ENCODE results near the gene CDH2. TPM values are rescaled to one million over a fixed set of nuclear protein-coding genes. Genes with fewer than 3 reads are reported as not detected.

Gene CDH2
- total RNA-seq, 1 donor from 2014 or later, result 0.05 TPM

- intact Hi-C loops (cut with micrococcal nuclease), result no loop called here
These were observed 131.6 kb downstream of the CDH2 start for GRCh38 chr18:28045176-28045810.

- intact Hi-C loops (cut with micrococcal nuclease), result no loop called here
These were observed 132.9 kb downstream of the CDH2 start for GRCh38 chr18:28044036-28044435.

- intact Hi-C loops (cut with micrococcal nuclease), result no loop called here
These were observed 133.3 kb downstream of the CDH2 start for GRCh38 chr18:28043631-28044030.

GRCh38 chr18:28041366-28041765 is 135.6 kb downstream of the CDH2 start:
- intact Hi-C loops (cut with micrococcal nuclease), result no loop called here

- intact Hi-C loops (cut with micrococcal nuclease), result no loop called here
These were observed 136.2 kb downstream of the CDH2 start for GRCh38 chr18:28040716-28041115.

- intact Hi-C loops (cut with micrococcal nuclease), result no loop called here
These were observed 136.7 kb downstream of the CDH2 start for GRCh38 chr18:28040211-28040610.

- intact Hi-C loops (cut with micrococcal nuclease), result no loop called here
These were observed 137.2 kb downstream of the CDH2 start for GRCh38 chr18:28039691-28040090.

- intact Hi-C loops (cut with micrococcal nuclease), result no loop called here
These were observed 137.9 kb downstream of the CDH2 start for GRCh38 chr18:28039078-28039477.

GRCh38 chr18:28036488-28036887 is 140.4 kb downstream of the CDH2 start:
- intact Hi-C loops (cut with micrococcal nuclease), result no loop called here

- intact Hi-C loops (cut with micrococcal nuclease), result no loop called here
These were observed 142.4 kb downstream of the CDH2 start for GRCh38 chr18:28034567-28034966.

- intact Hi-C loops (cut with micrococcal nuclease), result no loop called here
These were observed 144.8 kb downstream of the CDH2 start for GRCh38 chr18:28032177-28032576.

- intact Hi-C loops (cut with micrococcal nuclease), result no loop called here
These were observed 146.5 kb downstream of the CDH2 start for GRCh38 chr18:28030458-28030857.

- intact Hi-C loops (cut with micrococcal nuclease), result no loop called here
These were observed 149.2 kb downstream of the CDH2 start for GRCh38 chr18:28027755-28028154.

GRCh38 chr18:28019425-28020108 is 157.4 kb downstream of the CDH2 start:
- intact Hi-C loops (cut with micrococcal nuclease), result no loop called here

GRCh38 chr18:28018351-28018750 is 158.6 kb downstream of the CDH2 start:
- intact Hi-C loops (cut with micrococcal nuclease), result no loop called here

- intact Hi-C loops (cut with micrococcal nuclease), result no loop called here
These were observed 161.3 kb downstream of the CDH2 start for GRCh38 chr18:28015671-28016070.

- intact Hi-C loops (cut with micrococcal nuclease), result no loop called here
These were observed 163.9 kb downstream of the CDH2 start for GRCh38 chr18:28013066-28013465.

- intact Hi-C loops (cut with micrococcal nuclease), result no loop called here
These were observed 164.6 kb downstream of the CDH2 start for GRCh38 chr18:28012336-28012735.

- intact Hi-C loops (cut with micrococcal nuclease), result no loop called here
These were observed 167.3 kb downstream of the CDH2 start for GRCh38 chr18:28009589-28009988.

- intact Hi-C loops (cut with micrococcal nuclease), result no loop called here
These were observed 169.1 kb downstream of the CDH2 start for GRCh38 chr18:28007841-28008240.

GRCh38 chr18:28005164-28005563 is 171.8 kb downstream of the CDH2 start:
- intact Hi-C loops (cut with micrococcal nuclease), result no loop called here

GRCh38 chr18:28004606-28005005 is 172.3 kb downstream of the CDH2 start:
- intact Hi-C loops (cut with micrococcal nuclease), result no loop called here

GRCh38 chr18:28003451-28003850 is 173.5 kb downstream of the CDH2 start:
- intact Hi-C loops (cut with micrococcal nuclease), result no loop called here
